Measurements from ENCODE around the gene MAN2A2.

- TF ChIP-seq CTCF (IDR thresholded peaks at IDR 0.05; ENCODE audit: poor library complexity) (no peak), EZH2phosphoT487 (IDR thresholded peaks at IDR 0.05; ENCODE audit: low read depth, severe bottlenecking, unreplicated experiment) (no peak)
Measured at GRCh38 chr15:90870354-90871138, 32.6 kb upstream of the MAN2A2 start.

Measured in hepatocyte (in vitro differentiated cells).